Astrocyte of the cerebellum (primary cell): ENCODE measurements around the gene CENATAC.
"Not testable (repeated sequence)": the region's sequence is repeated elsewhere in the genome, so short reads cannot be mapped to it uniquely, and the experiment has no call there.

Experiments used
- DNase-seq: peaks from one replicate; pipeline ENCODE4 v3.0.0-alpha.2; 2011; ENCODE audit warnings: low read depth
- H3K4me3 ChIP-seq: 2 replicates; pipeline ENCODE4 v1.5.1; 2011; ENCODE audit warnings: mild to moderate bottlenecking, low read depth, low read length, moderate library complexity
- in situ Hi-C: cut with HindIII; loops from 2 replicates; pipeline ENCODE4 v1.10.0; 2017; ENCODE audit warnings: low sequenced_read_pairs
- TF ChIP-seq, protein P1 (sequence below): IDR thresholded peaks from 2 replicates; pipeline ENCODE4 v1.5.1; 2012; ENCODE audit warnings: low read length, low read depth, moderate library complexity, mild to moderate bottlenecking; ENCODE audit errors: missing control alignments

Gene CENATAC

DNA sequence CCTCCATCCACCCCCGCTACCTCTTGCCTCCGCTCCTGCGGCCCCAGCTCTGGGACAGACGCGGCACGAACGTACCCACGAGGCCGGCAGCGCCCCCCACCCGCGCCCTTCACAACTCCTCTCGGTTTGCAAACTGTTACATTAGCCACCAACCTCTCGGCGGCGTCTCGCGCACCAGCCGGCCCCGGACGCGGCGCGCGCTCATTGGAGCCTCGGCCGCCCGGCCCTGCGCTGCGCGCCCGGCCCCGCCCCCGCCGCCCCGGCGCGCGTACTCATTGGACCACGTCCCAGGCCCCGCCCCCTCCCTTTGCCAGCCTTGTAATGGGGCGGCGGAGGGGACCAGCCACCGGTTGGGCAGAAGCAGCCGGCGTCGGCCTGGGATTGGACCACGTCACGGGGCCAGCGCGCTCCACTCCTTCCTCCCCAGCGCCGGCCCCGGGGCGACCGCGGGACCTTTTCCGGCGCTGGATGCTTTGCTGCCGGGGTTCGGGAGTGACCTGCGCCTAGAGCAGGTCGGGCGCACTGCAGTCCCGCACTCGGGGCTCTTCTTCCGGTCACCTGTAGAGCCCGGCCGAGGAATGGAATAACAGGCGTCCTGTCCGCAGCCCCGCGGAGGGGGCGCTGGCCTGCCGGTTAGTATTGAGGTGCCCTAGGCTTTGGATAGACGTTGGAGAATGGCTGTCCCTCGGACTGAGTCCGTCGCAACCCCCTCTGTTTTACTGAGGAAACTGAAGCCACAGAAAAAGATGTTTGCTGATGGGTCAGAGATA, 59.2 kb downstream of the CENATAC start, which contains the start of gene HYOU1:
Gene HYOU1 (minus strand): TSS at position 206 of the 770 bp plus-strand sequence. CDS start 1,045 bp downstream, outside the sequence.
- in situ Hi-C loops: no loop called here
- TF ChIP-seq, protein P1, sequence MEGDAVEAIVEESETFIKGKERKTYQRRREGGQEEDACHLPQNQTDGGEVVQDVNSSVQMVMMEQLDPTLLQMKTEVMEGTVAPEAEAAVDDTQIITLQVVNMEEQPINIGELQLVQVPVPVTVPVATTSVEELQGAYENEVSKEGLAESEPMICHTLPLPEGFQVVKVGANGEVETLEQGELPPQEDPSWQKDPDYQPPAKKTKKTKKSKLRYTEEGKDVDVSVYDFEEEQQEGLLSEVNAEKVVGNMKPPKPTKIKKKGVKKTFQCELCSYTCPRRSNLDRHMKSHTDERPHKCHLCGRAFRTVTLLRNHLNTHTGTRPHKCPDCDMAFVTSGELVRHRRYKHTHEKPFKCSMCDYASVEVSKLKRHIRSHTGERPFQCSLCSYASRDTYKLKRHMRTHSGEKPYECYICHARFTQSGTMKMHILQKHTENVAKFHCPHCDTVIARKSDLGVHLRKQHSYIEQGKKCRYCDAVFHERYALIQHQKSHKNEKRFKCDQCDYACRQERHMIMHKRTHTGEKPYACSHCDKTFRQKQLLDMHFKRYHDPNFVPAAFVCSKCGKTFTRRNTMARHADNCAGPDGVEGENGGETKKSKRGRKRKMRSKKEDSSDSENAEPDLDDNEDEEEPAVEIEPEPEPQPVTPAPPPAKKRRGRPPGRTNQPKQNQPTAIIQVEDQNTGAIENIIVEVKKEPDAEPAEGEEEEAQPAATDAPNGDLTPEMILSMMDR: peak; percentile 43
- DNase-seq: peak; percentile 86
- H3K4me3 ChIP-seq: peak within 1 kb of the TSS; percentile 81

DNA sequence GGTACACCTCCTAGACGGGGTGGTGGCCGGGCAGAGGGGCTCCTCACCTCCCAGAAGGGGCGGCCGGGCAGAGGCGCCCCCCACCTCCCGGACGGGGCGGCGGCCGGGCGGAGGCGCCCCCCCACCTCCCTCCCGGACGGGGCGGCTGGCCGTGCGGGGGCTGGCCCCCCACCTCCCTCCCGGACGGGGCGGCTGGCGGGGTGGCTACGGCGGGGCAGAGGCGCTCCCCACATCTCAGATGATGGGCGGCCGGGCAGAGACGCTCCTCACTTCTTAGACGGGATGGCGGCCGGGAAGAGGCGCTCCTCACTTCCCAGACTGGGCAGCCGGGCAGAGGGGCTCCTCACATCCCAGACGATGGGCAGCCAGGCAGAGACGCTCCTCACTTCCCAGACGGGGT, 61.2 kb downstream of the CENATAC start:
- in situ Hi-C loops: not testable (repeated sequence)

DNA sequence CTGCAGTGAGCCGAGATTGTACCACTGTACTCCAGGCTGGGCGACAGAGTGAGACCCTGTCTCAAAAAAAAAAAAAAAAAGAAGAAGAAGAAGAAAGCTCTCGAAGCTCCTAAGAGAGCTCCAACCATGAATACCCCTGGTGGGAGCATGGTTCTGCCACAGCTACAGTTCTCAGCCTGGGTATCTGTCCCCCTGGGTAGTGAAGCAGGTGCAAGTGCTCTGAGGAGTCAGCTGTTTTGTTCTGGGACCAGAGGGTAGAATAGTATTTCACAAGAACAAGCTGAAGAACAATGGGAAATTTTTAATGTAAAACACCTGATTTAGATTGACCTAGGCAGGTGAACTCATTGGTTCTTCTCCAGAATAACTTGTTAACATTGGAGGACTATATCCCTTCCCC, 63.3 kb downstream of the CENATAC start:
- no peak overlapping the region for H3K4me3 ChIP-seq
- TF ChIP-seq, protein P1: no peak
- DNase-seq: no peak
- in situ Hi-C loops: no loop called here

More for the DNA sequence above, 61.2 kb downstream of the CENATAC start:
- not testable (repeated sequence) for DNase-seq, H3K4me3 ChIP-seq

DNA sequence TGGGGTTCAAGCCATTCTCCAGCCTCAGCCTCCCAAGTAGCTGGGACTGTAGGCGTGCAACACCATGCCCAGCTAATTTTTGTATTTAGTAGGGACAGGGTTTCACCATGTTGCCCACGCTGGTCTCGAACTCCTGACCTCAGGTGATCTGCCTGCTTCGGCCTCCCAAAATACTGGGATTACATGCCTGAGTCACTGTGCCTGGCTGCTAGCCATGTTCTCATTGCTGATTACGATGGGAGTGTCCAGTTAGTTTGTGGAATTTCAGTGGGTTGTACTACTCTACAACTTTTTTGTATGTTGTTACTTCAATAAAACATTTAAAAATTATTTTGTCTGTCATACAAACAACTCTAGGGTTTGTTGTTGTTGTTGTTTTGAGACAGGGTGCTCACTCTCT, 64.8 kb downstream of the CENATAC start:
- no peak overlapping the region for H3K4me3 ChIP-seq
- DNase-seq: no peak
- in situ Hi-C loops: no loop called here
- TF ChIP-seq, protein P1: no peak

DNA sequence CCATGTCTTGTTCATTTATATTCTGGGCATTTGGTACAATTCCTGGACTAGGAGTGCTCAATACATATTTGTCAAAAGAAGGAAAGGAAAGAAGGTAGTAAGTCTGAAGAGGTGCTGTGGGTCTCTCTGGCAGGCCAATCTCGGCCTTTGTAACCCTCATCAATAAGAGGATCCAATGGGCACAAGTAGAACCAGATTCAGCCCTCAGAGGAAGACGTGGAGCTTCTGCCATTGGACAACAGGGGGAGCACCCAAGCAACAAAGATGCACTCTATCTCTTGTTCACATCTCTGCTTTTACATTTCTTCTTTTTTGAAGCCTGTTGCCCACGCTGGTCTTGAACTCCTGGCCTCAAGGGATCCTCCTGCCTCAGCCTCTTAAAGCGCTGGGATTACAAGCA, 67.4 kb downstream of the CENATAC start:
- no peak for DNase-seq
- TF ChIP-seq, protein P1: peak; percentile 55
- H3K4me3 ChIP-seq: no peak overlapping the region
- in situ Hi-C loops: no loop called here
